Endothelial cell of umbilical vein (primary cell): ENCODE results near the gene BMP8B.
"Not testable (repeated sequence)": the region's sequence is repeated elsewhere in the genome, so short reads cannot be mapped to it uniquely, and the experiment has no call there.

Source experiments
- EZH2 ChIP-seq: IDR thresholded peaks from 2 replicates; pipeline ENCODE4 v1.6.1; 2012; ENCODE audit warnings: borderline replicate concordance, low read depth, mild to moderate bottlenecking, moderate library complexity, low read length, inconsistent platforms; ENCODE audit not compliant: severe bottlenecking
- FOS ChIP-seq: IDR thresholded peaks from 2 replicates; pipeline ENCODE4 v1.6.1; 2011; ENCODE audit warnings: mild to moderate bottlenecking, low read length, moderate library complexity, borderline replicate concordance; ENCODE audit not compliant: insufficient read depth
- GATA2 ChIP-seq: IDR thresholded peaks from 2 replicates; pipeline ENCODE4 v1.7.0; 2011; ENCODE audit warnings: low read depth, mild to moderate bottlenecking, moderate library complexity, mixed read lengths, low read length; ENCODE audit not compliant: insufficient read length, insufficient read depth
- JUN ChIP-seq: IDR thresholded peaks from 2 replicates; pipeline ENCODE4 v1.6.1; 2011; ENCODE audit warnings: borderline replicate concordance, low read depth; ENCODE audit not compliant: insufficient read length, insufficient read depth
- MAX ChIP-seq: IDR thresholded peaks from 2 replicates; pipeline ENCODE4 v1.6.1; 2011; ENCODE audit not compliant: insufficient read depth, insufficient read length
- POLR2A ChIP-seq: IDR thresholded peaks from 2 replicates; pipeline ENCODE4 v1.6.1; 2012; ENCODE audit warnings: low read depth, mild to moderate bottlenecking, control low read depth, low read length
- POLR2AphosphoS5 ChIP-seq: IDR thresholded peaks from 2 replicates; pipeline ENCODE4 v1.6.1; 2012; ENCODE audit warnings: low read depth, mild to moderate bottlenecking, control low read depth, low read length, moderate library complexity; ENCODE audit not compliant: insufficient read depth
- TF ChIP-seq, protein P1 (sequence below), 2 donors: IDR thresholded peaks; 1 replicate in 1 of 2; 2 replicates in 1 of 2; pipeline ENCODE4 v1.5.1; 2011; ENCODE audit warnings: low read length in 2 of 2, mild to moderate bottlenecking in 2 of 2, moderate library complexity in 2 of 2, control low read depth in 1 of 2, inconsistent platforms in 1 of 2, low read depth in 1 of 2; ENCODE audit not compliant: insufficient read depth in 1 of 2; ENCODE audit errors: extremely low read depth in 1 of 2

- TF ChIP-seq, protein P1, sequence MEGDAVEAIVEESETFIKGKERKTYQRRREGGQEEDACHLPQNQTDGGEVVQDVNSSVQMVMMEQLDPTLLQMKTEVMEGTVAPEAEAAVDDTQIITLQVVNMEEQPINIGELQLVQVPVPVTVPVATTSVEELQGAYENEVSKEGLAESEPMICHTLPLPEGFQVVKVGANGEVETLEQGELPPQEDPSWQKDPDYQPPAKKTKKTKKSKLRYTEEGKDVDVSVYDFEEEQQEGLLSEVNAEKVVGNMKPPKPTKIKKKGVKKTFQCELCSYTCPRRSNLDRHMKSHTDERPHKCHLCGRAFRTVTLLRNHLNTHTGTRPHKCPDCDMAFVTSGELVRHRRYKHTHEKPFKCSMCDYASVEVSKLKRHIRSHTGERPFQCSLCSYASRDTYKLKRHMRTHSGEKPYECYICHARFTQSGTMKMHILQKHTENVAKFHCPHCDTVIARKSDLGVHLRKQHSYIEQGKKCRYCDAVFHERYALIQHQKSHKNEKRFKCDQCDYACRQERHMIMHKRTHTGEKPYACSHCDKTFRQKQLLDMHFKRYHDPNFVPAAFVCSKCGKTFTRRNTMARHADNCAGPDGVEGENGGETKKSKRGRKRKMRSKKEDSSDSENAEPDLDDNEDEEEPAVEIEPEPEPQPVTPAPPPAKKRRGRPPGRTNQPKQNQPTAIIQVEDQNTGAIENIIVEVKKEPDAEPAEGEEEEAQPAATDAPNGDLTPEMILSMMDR (IDR thresholded peaks at IDR 0.05; ENCODE audit: extremely low read depth in 1 of 2, insufficient read depth in 1 of 2, low read depth in 1 of 2, low read length in 2 of 2): not testable (repeated sequence)
- TF ChIP-seq EZH2, POLR2AphosphoS5, POLR2A, GATA2, JUN, FOS, MAX: not testable (repeated sequence)
These were observed 2.2 kb downstream of the BMP8B start for GRCh38 chr1:39786303-39787107.
